IMR-90 (cell line): ENCODE results near the gene CITED4.

ENCODE experiments used
- CEBPB ChIP-seq: IDR thresholded peaks from 2 replicates; pipeline ENCODE4 v1.6.1; 2012; ENCODE audit warnings: low read depth, low read length, improper control_type of control experiment
- CHD1 ChIP-seq: IDR thresholded peaks from 2 replicates; pipeline ENCODE4 v1.6.1; 2012; ENCODE audit warnings: low read depth, low read length, improper control_type of control experiment
- CTCF ChIP-seq: conservative IDR thresholded peaks from 2 replicates; pipeline ENCODE4 v1.5.1; 2012; ENCODE audit warnings: mild to moderate bottlenecking, low read depth, low read length, improper control_type of control experiment
- MXI1 ChIP-seq: IDR thresholded peaks from 2 replicates; pipeline ENCODE4 v1.6.1; 2012; ENCODE audit warnings: low read depth, mild to moderate bottlenecking, low read length, moderate library complexity, borderline replicate concordance
- NFE2L2 ChIP-seq: fragments of 150-350 bp; IDR thresholded peaks from 2 replicates; pipeline ENCODE4 v1.6.1; 2016; ENCODE audit warnings: low read depth, mild to moderate bottlenecking, low read length
- POLR2A ChIP-seq: IDR thresholded peaks from 2 replicates; pipeline ENCODE4 v1.6.1; 2012; ENCODE audit warnings: mild to moderate bottlenecking, low read depth, low read length
- RFX5 ChIP-seq: IDR thresholded peaks from 2 replicates; pipeline ENCODE4 v1.8.0; 2012; ENCODE audit warnings: low read depth, mild to moderate bottlenecking, low read length, moderate library complexity
- SMC3 ChIP-seq: fragments of 150-350 bp; IDR thresholded peaks from 2 replicates; pipeline ENCODE4 v1.6.1; 2016; ENCODE audit warnings: low read depth, mild to moderate bottlenecking, antibody characterized with exemption, low read length, moderate library complexity
- USF2 ChIP-seq: fragments of 150-350 bp; IDR thresholded peaks from 2 replicates; pipeline ENCODE4 v1.6.1; 2017; ENCODE audit warnings: mild to moderate bottlenecking, antibody characterized with exemption, low read length, low read depth

GRCh38 chr1:40868051-40868723 is 6.0 kb upstream of the CITED4 start:
- no peak for TF ChIP-seq POLR2A
- TF ChIP-seq CTCF: no peak
- peak; percentile 68 for TF ChIP-seq USF2
- no peak for TF ChIP-seq SMC3
- TF ChIP-seq MXI1: no peak
- TF ChIP-seq CEBPB: peak; percentile 91
- no peak for TF ChIP-seq NFE2L2
- TF ChIP-seq CHD1: no peak
- TF ChIP-seq RFX5: no peak
